ENCODE data around the gene SRRM1.

GRCh38 chr1:24713176-24713575 lies 70.1 kb downstream of the SRRM1 start:
- no peak for TF ChIP-seq CTCF (IDR thresholded peaks at IDR 0.05)
- TF ChIP-seq POLR2A (IDR thresholded peaks at IDR 0.05), result no peak

All from heart left ventricle (tissue), 13 donors.